Astrocyte (in vitro differentiated cells and primary cell): Measurements from ENCODE around the gene MALT1. TPM values are rescaled to one million over a fixed set of nuclear protein-coding genes. Genes with fewer than 3 reads are reported as not detected.

Experiments used
- DNase-seq: peaks from one replicate; pipeline ENCODE4 v3.0.0-alpha.2; 2010; ENCODE audit warnings: low read depth
- FAIRE-seq: peaks from 2 replicates; lab custom pipeline; 2011; peaks lifted over from hg19 to GRCh38; lab: Jason Lieb, UNC
- H2AFZ ChIP-seq: 2 replicates; pipeline ENCODE4 v1.6.0; 2012; ENCODE audit warnings: low read depth, low read length, inconsistent platforms
- H3K27ac ChIP-seq: 2 replicates; pipeline ENCODE4 v1.5.1; 2011; ENCODE audit warnings: low read depth, low read length, inconsistent platforms
- H3K27me3 ChIP-seq: 2 replicates; pipeline ENCODE4 v1.6.0; 2011; ENCODE audit warnings: low read length, inconsistent platforms; ENCODE audit not compliant: insufficient read depth
- H3K36me3 ChIP-seq: 2 replicates; pipeline ENCODE4 v1.5.1; 2011; ENCODE audit warnings: low read length, inconsistent platforms; ENCODE audit not compliant: insufficient read depth
- H3K4me1 ChIP-seq: 2 replicates; pipeline ENCODE4 v1.5.1; 2011; ENCODE audit warnings: low read length, inconsistent platforms; ENCODE audit not compliant: insufficient read depth
- H3K4me2 ChIP-seq: 2 replicates; pipeline ENCODE4 v1.6.0; 2012; ENCODE audit warnings: low read length, inconsistent platforms
- H3K4me3 ChIP-seq: 2 replicates; pipeline ENCODE4 v1.5.1; 2011; ENCODE audit warnings: low read depth, mild to moderate bottlenecking, low read length, inconsistent platforms; ENCODE audit not compliant: insufficient read depth
- H3K79me2 ChIP-seq: 2 replicates; pipeline ENCODE4 v1.6.0; 2012; ENCODE audit warnings: mild to moderate bottlenecking, low read length, inconsistent platforms; ENCODE audit not compliant: insufficient read depth
- H3K9ac ChIP-seq: 2 replicates; pipeline ENCODE4 v1.6.0; 2012; ENCODE audit warnings: mild to moderate bottlenecking, low read length, inconsistent platforms
- H3K9me3 ChIP-seq: 2 replicates; pipeline ENCODE4 v1.5.1; 2012; ENCODE audit warnings: low read depth, mild to moderate bottlenecking, low read length, inconsistent platforms; ENCODE audit not compliant: insufficient read depth
- H4K20me1 ChIP-seq: 2 replicates; pipeline ENCODE4 v1.6.0; 2012; ENCODE audit warnings: low read length, inconsistent platforms; ENCODE audit not compliant: insufficient read depth
- H3K27ac Mint-ChIP-seq: one replicate; pipeline ENCODE4 v1.8.0; 2021; ENCODE audit warnings: mild to moderate bottlenecking, mixed read lengths; ENCODE audit not compliant: unreplicated experiment
- H3K27me3 Mint-ChIP-seq: one replicate; pipeline ENCODE4 v1.8.0; 2021; ENCODE audit warnings: low read depth, mixed read lengths; ENCODE audit not compliant: unreplicated experiment
- H3K36me3 Mint-ChIP-seq: one replicate; pipeline ENCODE4 v1.8.0; 2021; ENCODE audit warnings: low read depth, mixed read lengths; ENCODE audit not compliant: unreplicated experiment
- H3K4me1 Mint-ChIP-seq: one replicate; pipeline ENCODE4 v1.8.0; 2021; ENCODE audit warnings: low read depth, mixed read lengths; ENCODE audit not compliant: unreplicated experiment
- H3K4me3 Mint-ChIP-seq: one replicate; pipeline ENCODE4 v1.8.0; 2021; ENCODE audit warnings: mild to moderate bottlenecking, moderate library complexity, mixed read lengths; ENCODE audit not compliant: unreplicated experiment
- H3K9me3 Mint-ChIP-seq: one replicate; pipeline ENCODE4 v1.8.0; 2021; ENCODE audit warnings: mild to moderate bottlenecking, mixed read lengths; ENCODE audit not compliant: unreplicated experiment
- CTCF ChIP-seq: IDR thresholded peaks from 2 replicates; pipeline ENCODE4 v1.5.1; 2011; ENCODE audit warnings: low read depth, mild to moderate bottlenecking, inconsistent platforms, low read length, moderate library complexity; ENCODE audit not compliant: insufficient read depth
- EZH2 ChIP-seq: IDR thresholded peaks from 2 replicates; pipeline ENCODE4 v1.6.1; 2012; ENCODE audit warnings: mild to moderate bottlenecking, low read length, inconsistent platforms; ENCODE audit not compliant: insufficient read depth
- total RNA-seq: library from RNA; stranded (reverse); gene quantifications from 2 replicates; pipeline ENCODE4 v1.2.1, GENCODE V29; 2021

MALT1 gene
- total RNA-seq, 1 donor from 2014 or later, result 40.3 TPM

- peak; percentile 75 for FAIRE-seq
- H3K36me3 ChIP-seq, result no peaks in the 10 kb centered on the region
Measured at GRCh38 chr18:58633874-58634273, 37.4 kb upstream of the MALT1 start.

GRCh38 chr18:58635891-58636290 is 35.4 kb upstream of the MALT1 start:
- H3K9me3 ChIP-seq, result no peaks in the 10 kb centered on the region
- no peak for TF ChIP-seq CTCF
- no peak for TF ChIP-seq EZH2
- peak; percentile 82 for DNase-seq
- H3K27ac ChIP-seq, result no peak overlapping the region
- Mint-ChIP-seq H3K4me3 (no peak overlapping the region), H3K27me3 (peaks cover 3% of the 10 kb centered on the region), H3K4me1 (peaks cover 28% of the 10 kb centered on the region), H3K36me3 (no peaks in the 10 kb centered on the region), H3K9me3 (no peaks in the 10 kb centered on the region), H3K27ac (peak overlapping the region; percentile 85)
- no peaks in the 10 kb centered on the region for H3K36me3 ChIP-seq
- no peaks in the 10 kb centered on the region for H3K27me3 ChIP-seq
- H3K4me3 ChIP-seq, result no peak overlapping the region
- H3K9ac ChIP-seq, result no peak overlapping the region
- no peaks in the 10 kb centered on the region for H3K79me2 ChIP-seq
- peak overlapping the region; percentile 3 for H3K4me2 ChIP-seq
- peak; percentile 66 for FAIRE-seq
- no peaks in the 10 kb centered on the region for H4K20me1 ChIP-seq
- peaks cover 16% of the 10 kb centered on the region for H3K4me1 ChIP-seq
- no peak overlapping the region for H2AFZ ChIP-seq

More at GRCh38 chr18:58633874-58634273, 37.4 kb upstream of the MALT1 start:
- Histone ChIP-seq H2AFZ (no peak overlapping the region), H3K79me2 (no peaks in the 10 kb centered on the region), H3K4me2 (no peak overlapping the region), H4K20me1 (no peaks in the 10 kb centered on the region), H3K9ac (no peak overlapping the region), H3K27me3 (no peaks in the 10 kb centered on the region), H3K27ac (no peak overlapping the region), H3K9me3 (no peaks in the 10 kb centered on the region), H3K4me1 (peaks cover 5% of the 10 kb centered on the region), H3K4me3 (no peak overlapping the region)
- Mint-ChIP-seq H3K27me3 (peaks cover 3% of the 10 kb centered on the region), H3K27ac (no peak overlapping the region), H3K4me3 (no peak overlapping the region), H3K36me3 (no peaks in the 10 kb centered on the region), H3K9me3 (no peaks in the 10 kb centered on the region), H3K4me1 (peaks cover 38% of the 10 kb centered on the region)
- TF ChIP-seq EZH2, result no peak
- no peak for TF ChIP-seq CTCF
- no peak for DNase-seq

- TF ChIP-seq EZH2 (no peak), CTCF (no peak)
- H3K36me3 Mint-ChIP-seq, result no peaks in the 10 kb centered on the region
- no peak overlapping the region for H3K27ac Mint-ChIP-seq
- FAIRE-seq (no peak), DNase-seq (no peak)
- H3K9me3 Mint-ChIP-seq, result no peaks in the 10 kb centered on the region
- no peaks in the 10 kb centered on the region for H3K27me3 ChIP-seq
- H3K9ac ChIP-seq, result no peak overlapping the region
- H3K4me2 ChIP-seq, result no peak overlapping the region
- no peaks in the 10 kb centered on the region for H3K9me3 ChIP-seq
- H3K27ac ChIP-seq, result no peak overlapping the region
- H3K4me1 ChIP-seq, result peaks cover 17% of the 10 kb centered on the region
- no peak overlapping the region for H3K4me3 Mint-ChIP-seq
- no peaks in the 10 kb centered on the region for H3K36me3 ChIP-seq
- H3K27me3 Mint-ChIP-seq, result peaks cover 3% of the 10 kb centered on the region
- no peak overlapping the region for H3K4me3 ChIP-seq
- H2AFZ ChIP-seq, result no peak overlapping the region
- H3K4me1 Mint-ChIP-seq, result peaks cover 28% of the 10 kb centered on the region
- H3K79me2 ChIP-seq, result no peaks in the 10 kb centered on the region
- H4K20me1 ChIP-seq, result no peaks in the 10 kb centered on the region
Measured at GRCh38 chr18:58637197-58637596, 34.1 kb upstream of the MALT1 start.
